GM21529 (cell line): Measurements from ENCODE around the gene CTNNA2.

Experiments used
- ATAC-seq: cut with Tn5 transposase; IDR thresholded peaks from one replicate; pipeline ENCODE4 v1.9.1; 2021; ENCODE audit not compliant: unreplicated experiment

Gene CTNNA2

DNA sequence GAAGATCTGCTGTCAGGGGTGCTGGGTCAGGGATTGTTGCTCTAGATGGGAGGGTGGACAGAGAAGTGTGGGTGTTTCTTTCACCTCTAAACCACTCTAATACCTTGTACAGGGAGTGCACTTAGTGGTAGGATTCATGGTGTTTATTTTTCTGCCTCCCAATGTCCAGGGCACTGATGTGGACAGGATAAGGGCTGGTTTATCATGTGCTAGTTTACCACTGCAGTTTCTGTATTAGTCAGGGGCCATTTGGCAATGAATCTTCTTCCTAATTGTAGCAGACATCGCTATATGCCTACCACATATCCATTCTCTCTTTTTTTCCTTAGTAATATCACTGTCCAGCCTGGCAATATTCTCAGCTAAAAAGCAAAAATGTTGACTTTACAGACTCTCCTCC, 842.0 kb downstream of the CTNNA2 start:
- ATAC-seq = no peak

DNA sequence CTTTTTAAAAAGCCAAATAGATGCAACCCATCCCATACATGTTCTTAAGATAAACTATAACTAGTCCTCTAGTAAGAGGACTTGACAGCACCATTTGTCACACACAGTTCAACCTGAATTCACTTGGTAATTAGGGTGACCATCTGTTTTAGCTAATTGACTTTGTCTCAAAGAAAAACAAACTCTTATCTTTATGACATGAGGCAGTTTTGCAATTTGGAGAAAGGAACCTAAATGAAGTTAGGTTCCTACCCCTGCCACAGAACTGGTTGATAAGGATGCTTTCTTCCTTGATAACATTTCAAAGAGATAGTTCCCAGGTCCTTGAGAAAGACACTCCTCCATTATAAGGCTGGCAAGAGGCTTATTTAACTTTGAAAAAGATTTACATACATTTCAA, 849.1 kb downstream of the CTNNA2 start:
- ATAC-seq = no peak

DNA sequence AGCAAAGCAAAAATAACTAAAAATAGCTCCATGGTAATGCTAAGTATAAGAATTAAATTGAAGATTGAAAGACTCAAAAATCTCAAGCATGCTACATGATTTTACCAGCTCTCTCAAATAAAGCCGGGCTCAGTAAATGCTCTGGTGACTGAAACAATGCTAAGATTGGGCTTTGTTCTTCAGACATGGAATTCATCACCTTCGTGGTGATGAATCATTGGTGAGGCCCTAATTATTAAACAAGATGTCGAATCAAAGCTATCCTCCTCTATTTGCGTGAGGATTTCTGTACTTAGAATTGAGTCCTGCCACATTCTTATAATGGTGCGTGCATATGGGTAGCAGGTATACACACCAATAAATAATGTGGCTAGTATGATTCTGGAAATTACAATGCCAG, 850.5 kb downstream of the CTNNA2 start:
- ATAC-seq = no peak

- ATAC-seq = no peak
Observed at GRCh38 chr2:80363791-80364349, 851.0 kb downstream of the CTNNA2 start.

GRCh38 chr2:80364524-80365212, 851.8 kb downstream of the CTNNA2 start:
- no peak for ATAC-seq

DNA sequence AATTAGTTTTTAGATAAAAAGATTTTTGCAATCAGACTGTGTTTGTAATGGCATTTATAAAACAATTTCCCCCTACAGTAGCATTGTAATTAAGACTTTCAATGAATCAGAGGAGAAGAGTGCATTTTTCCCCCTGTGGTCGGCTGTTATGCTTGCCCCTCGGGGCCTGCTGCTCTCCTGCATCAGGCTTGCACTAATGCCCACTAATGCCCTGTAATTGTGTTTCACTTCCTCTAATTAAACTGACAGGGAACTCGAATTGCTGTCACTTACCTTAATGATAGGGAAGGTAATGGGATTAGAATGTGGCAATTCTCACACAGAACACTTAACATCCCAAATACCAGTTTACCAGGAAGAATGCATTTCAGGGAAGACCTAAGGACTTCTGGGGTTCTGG, 852.9 kb downstream of the CTNNA2 start:
- ATAC-seq = no peak

DNA sequence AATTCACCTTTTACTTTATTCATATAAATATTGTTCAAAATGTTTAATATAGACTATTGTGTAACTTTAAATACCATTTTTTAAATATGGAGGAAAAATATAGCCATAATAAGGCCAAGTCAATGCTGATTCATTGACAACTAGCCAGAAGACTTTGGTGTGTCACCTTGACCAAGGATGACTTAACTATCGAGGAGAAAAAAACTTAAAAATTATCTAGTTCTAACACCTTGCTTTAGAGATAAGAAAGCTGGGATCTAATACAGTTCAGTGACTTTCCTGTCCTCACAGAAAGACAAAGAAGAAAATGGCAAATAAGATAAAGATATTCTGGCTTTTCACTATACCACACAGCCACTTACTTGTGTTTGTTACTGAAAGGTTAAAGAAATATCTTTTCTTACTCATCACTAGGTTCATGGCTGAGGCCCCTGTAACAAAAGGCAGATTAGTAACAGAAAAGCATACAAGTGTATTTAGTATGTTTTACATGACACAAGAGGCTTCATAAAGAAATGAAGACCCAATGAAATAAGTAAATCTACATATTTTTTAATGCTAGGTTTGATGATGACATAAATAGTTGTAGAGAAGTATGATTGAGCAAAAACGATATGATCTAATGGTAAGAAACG, 857.6 kb downstream of the CTNNA2 start:
- no peak for ATAC-seq

DNA sequence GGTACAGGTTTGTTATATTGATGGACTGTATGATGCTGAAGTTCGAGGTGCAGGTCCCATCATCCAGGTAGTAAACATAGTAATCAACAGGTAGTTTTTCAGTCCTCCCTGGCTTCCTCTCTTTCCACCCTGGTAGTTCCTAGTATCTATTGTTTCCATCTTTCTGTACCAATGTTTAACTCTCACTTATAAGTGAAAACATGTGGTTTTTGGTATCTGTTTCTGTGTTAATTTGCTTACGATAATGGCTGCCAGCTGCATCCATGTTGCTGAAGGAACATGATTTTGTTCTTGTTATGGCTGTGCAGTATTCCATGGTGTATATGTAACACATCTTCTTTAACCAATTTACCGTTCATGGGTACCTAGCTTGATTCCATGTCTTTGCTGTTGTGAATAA, 861.3 kb downstream of the CTNNA2 start:
- no peak for ATAC-seq

DNA sequence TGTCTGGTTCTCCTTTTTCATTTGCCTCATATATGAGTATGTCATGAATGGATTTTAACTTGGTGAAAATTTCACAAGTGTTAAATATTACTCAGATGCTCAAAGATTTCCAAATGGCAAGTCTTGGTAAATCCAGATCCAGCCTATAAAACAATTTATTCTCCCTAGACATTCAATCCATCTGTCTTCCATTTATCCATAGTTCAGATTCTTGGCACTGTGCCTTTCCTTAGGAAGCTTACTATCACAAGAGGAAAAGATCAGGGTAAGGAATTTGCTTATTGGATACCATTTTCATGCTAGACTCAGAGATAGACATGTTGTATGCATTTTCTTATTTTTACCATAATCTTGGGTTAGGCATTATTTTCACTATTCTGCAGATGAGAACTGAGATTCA, 864.2 kb downstream of the CTNNA2 start:
- no peak for ATAC-seq

DNA sequence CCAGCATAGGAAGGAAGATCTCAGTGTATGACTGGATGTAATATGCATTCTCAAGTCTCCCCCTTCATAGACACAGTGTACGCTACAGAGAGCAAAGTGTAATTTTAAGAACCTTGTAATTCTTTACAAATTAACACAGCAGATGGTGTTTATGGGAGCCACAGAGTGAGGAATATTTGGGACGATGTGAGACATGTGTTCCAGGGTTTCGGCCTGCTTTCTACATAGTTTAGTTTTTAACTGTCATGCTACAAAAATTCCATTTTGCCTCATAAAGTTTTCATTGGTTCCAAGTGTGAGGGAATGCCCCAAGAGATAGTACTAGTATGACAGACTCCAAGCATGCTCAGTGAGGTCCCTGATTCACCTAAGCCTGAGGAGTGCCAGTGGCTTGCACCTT, 867.9 kb downstream of the CTNNA2 start:
- no peak for ATAC-seq

GRCh38 chr2:80381666-80382065, 868.8 kb downstream of the CTNNA2 start:
- no peak for ATAC-seq

DNA sequence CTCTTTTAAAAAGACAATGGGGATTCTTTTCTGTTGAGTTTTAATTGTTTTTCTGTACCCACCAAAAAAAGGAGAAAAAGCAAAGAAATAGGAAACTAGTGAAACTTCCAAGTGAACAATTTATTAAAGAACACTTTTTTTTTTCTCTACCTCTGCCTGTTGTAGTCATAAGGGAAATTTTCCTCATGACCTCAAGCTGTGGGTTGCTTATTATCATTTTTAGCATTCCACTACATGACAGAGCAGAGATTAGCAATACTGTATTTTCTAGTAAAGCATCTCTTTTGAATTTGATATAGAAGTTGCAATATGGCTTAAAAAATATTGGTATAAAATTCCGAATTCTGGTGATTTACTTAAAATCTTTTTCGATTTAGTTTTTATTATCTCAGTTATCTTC, 879.6 kb downstream of the CTNNA2 start:
- ATAC-seq = no peak

- ATAC-seq = no peak
Observed at GRCh38 chr2:80393991-80394390, 881.1 kb downstream of the CTNNA2 start.

DNA sequence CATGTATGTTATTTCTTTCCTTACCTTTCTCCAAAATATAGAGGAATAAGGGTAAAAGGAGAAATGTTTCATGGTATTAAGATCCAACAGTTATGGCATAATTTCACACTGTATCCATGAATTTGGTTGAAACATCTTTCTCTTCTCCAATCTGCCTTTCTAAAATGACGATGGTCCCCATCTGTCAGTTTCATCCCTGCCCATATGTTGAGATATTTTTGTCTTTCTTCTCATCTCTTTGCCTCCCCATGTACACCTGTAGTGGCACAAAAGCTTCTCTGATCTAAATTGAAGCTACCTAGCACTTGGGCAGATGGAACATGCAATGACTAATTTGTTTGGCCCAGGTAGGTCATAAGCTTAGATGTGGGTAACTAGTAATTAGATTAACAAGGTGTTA, 882.4 kb downstream of the CTNNA2 start:
- no peak for ATAC-seq

DNA sequence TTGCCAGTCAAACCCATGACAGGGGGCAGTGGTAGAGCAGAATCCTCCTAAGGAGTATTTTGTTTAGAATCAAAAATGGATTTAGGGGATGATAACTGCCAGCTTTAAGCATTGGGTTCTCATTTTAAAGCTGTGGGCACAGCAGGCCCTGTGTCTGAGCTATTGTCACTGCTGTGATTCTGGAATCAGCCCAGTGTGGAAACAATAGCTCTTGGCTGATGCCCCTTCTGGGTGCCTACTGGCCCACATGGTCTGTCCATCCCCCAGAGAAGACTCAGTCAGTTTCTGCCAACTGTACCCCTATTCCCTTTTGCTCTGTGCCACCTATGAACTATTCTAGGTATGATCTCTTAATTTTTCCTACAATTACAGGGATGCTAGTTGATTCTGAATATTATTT, 883.4 kb downstream of the CTNNA2 start:
- ATAC-seq = no peak

GRCh38 chr2:80403081-80403480, 890.2 kb downstream of the CTNNA2 start:
- no peak for ATAC-seq

DNA sequence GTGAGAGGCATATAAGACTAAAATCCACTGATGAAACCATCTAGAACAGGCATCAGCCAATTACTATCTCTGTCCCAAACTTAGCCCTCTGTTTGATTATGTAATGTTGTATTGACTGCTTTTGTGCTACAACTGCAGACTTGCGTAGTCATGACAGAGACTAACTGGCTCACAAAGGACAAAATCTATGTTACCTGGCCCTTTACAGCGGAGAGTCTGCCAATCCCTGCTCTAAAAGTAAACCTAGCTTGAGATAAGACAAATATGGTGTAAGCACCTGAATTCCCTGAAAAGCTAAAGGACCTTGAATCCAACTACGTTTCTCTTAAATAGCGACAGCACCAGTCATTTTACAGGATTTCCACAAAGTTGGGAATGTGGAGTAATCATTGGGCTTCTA, 894.5 kb downstream of the CTNNA2 start:
- ATAC-seq = no peak

DNA sequence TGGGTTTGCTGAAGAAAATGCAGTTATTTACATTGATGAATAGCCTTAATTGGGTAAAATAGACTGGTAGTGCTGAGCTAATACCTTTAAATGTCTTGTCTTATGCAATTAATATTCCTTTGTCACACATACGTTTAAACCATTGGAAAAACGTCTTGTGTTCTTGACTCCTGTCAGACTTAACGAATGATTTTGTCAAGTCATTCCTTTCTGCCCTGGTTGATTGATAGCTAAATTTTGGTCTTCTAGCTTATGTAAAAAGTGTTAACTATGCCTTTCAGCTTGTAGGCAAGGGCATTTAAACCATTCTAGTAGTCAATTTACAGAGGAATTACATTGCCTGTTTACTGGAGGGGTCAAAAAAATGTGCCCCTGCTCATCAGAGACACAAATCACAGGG, 897.5 kb downstream of the CTNNA2 start:
- no peak for ATAC-seq

DNA sequence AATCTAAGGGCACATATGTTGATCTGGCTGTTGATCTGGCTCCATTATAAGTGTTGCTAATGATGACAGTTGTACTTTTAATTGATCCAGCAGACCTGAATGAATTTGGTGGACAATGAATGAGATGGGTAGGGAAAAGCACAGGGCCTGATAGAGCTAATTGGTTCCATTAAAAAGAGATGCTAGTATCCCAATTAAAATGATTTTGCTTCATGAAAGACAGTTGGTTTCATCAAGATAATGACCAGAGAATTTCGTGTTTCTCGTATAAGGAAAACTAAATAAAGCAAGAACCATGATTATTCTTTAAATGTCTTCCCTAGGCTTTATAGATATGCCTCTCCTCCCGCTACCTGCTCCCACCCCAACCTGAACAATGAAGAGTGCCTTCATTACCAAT, 900.3 kb downstream of the CTNNA2 start:
- no peak for ATAC-seq

DNA sequence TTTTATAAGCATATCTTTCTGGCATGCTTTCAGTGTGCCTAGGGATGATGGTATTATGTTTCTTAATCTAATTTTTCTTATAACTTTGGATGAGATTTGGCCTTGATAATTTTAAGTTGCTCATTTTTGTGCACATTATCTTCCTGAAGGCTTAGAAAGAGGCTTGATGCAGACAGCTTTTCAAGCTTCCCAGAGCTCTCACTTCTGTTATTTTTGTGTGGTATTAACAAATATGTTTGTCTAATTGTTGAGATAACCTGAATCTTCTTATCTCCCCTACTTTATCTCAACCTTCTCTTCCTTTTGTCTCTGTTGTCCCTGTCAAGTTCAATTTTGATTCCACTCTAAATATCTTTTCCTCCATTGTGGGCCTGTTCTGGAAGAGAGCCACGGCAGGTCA, 904.9 kb downstream of the CTNNA2 start:
- no peak for ATAC-seq

- no peak for ATAC-seq
Observed at GRCh38 chr2:80420530-80421208, 907.8 kb downstream of the CTNNA2 start.

GRCh38 chr2:80429251-80429650, 916.4 kb downstream of the CTNNA2 start:
- no peak for ATAC-seq
